Stimulated activated CD4-positive, alpha-beta T cell treated with anti-CD3 and anti-CD28 coated beads, Interleukin-4, amount 100 ng/mL, for 4 hours (primary cell): ENCODE measurements around the gene NXPE4.
"Not testable (repeated sequence)": the region's sequence is repeated elsewhere in the genome, so short reads cannot be mapped to it uniquely, and the experiment has no call there.

Source experiments
- DNase-seq, 2 experiments: peaks; one replicate each; pipeline ENCODE4 v3.0.0-alpha.2; 2020

NXPE4 gene

GRCh38 chr11:114595571-114595970 lies at the start of gene NXPE4:
Gene NXPE4 (minus strand): TSS chr11:114595786. CDS start chr11:114594759, 1,027 bp downstream.
- DNase-seq: no peak

- DNase-seq: not testable (repeated sequence)
These were observed 43.9 kb upstream of the NXPE4 start for GRCh38 chr11:114639440-114639839.

DNA sequence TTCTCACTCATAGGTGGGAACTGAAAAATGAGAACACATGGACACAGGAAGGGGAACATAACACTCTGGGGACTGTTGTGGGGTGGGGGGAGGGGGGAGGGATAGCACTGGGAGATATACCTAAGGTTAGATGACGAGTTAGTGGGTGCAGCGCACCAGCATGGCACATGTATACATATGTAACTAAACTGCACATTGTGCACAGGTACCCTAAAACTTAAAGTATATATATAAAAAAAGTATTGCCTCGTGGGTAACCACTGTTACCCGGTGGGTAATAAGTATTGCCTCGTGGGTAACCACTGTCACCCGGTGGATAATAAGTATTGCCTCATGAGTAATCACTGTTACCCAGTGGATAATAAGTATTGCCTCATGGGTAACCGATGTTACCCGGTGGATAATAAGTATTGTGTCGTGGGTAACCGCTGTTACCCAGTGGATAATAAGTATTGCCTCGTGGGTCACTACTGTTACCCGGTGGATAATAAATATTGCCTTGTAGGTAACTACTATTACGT lies 35.9 kb upstream of the NXPE4 start:
- DNase-seq: not testable (repeated sequence)

DNA sequence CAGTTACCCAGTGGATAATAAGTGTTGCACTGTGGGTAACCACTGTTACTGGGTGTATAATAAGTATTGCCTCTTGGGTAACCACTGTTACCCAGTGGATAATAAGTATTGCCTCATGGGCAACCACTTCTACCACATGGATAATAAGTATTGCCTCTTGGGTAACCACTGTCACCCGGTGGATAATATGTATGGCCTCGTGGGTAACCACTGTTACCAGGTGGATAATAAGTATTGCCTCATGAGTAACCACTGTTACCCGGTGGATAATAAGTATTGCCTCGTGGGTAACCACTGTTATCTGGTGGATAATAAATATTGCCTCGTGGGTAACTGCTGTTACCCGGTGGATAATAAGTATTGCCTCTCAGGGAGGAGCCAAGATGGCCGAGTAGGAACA lies 29.7 kb upstream of the NXPE4 start:
- no peak for DNase-seq

DNA sequence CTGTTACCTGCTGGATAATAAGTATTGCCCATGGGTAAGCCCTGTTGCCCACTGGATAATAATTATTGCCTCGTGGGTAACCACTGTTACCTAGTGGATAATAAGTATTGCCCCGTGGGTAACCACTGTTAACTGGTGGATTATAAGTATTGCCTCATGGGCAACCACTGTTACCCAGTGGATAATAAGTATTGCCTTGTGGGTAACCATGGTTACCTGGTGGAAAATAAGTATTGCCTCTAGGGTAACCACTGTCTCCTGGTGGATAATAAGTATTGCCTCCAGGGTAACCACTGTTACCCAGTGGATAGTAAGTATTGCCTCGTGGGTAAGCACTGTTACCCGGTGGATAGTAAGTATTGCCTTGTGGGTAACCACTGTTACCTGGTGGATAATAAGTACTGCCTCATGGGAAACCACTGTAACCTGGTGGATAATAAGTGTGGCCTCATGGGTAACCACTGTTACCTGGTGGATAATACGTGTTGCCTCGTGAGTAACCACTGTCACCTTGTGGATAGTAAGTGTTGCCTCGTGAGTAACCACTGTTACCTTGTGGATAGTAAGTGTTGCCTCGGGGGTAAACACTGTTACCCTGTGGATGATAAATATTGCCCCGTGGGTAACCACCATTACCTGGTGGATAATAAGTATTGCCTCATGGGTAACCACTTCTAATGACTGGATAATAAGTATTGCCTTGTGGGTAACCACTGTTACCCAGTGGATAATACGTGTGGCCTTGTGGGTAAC lies 29.0 kb upstream of the NXPE4 start:
- DNase-seq: no peak

DNA sequence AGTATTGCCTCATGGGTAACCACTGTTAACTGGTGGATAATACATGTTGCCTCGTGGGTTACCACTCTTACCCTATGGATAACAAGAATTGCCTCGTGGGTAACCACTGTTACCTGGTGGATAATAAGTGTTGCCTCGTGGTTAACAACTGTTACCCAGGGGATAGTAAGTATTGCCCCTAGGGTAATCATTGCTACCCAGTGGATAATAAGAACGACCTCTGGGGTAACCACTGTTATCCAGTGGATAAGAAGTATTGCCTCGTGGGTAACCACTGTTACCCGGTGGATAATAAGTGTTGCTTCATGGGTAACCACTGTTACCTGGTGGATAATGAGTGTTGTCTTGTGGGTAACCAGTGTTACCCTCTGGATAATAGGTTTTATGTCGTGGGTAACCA lies 28.1 kb upstream of the NXPE4 start:
- DNase-seq: no peak

GRCh38 chr11:114622858-114623257 lies 27.3 kb upstream of the NXPE4 start:
- no peak for DNase-seq

DNA sequence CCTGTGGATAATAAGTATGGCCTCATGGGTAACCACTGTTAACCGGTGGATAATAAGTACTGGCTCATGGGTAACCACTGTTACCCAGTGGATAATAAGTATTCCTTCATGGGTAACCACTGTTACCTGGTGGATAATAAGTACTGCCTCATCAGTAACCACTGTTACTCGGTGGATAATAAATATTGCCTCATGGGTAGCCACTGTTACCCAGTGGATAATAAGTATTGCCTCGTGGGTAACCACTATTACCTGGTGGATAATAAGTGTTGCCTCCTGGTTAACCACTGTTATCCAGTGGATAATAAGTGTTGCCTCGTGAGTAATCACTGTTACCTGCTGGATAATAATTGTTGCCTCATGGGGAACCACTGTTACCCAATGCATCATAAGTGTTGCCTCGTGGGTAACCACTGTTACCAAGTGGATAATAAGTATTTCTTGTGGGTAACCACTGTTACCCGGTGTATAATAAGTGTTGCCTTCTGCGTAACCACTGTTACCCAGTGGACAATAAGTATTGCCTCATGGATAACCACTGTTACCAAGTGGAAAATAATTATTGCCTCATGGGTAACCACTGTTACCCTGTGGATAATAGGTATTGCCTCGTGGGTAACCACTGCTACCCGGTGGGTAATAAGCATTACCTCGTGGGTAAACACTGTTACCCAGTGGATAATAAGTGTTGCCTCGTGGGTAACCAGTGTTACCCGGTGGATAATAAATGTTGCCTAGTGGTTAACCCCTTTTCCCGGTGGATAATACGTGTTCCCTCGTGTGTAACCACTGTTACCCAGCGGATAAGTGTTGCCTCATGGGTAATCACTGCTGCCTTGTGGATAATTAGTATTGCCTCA lies 26.6 kb upstream of the NXPE4 start:
- DNase-seq: no peak

DNA sequence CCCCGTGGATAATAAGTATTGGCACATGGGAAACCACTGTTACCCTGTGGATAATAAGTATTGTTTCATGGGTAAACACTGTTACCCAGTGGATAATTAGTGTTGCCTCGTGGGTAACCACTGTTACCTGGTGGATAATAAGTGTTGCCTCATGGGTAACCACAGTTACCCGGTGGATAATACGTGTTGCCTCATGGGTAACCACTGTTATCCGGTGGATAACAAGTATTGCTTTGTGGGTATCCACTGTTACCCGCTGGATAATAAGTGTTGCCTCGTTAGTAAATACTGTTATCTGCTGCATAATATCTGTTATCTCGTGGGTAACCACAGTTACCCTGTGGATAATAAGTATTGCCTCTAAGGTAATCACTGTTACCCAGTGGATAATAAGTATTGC lies 25.5 kb upstream of the NXPE4 start:
- DNase-seq: no peak

GRCh38 chr11:114619659-114620173 lies 24.1 kb upstream of the NXPE4 start:
- DNase-seq: no peak

GRCh38 chr11:114618139-114618538 lies 22.6 kb upstream of the NXPE4 start:
- no peak for DNase-seq

DNA sequence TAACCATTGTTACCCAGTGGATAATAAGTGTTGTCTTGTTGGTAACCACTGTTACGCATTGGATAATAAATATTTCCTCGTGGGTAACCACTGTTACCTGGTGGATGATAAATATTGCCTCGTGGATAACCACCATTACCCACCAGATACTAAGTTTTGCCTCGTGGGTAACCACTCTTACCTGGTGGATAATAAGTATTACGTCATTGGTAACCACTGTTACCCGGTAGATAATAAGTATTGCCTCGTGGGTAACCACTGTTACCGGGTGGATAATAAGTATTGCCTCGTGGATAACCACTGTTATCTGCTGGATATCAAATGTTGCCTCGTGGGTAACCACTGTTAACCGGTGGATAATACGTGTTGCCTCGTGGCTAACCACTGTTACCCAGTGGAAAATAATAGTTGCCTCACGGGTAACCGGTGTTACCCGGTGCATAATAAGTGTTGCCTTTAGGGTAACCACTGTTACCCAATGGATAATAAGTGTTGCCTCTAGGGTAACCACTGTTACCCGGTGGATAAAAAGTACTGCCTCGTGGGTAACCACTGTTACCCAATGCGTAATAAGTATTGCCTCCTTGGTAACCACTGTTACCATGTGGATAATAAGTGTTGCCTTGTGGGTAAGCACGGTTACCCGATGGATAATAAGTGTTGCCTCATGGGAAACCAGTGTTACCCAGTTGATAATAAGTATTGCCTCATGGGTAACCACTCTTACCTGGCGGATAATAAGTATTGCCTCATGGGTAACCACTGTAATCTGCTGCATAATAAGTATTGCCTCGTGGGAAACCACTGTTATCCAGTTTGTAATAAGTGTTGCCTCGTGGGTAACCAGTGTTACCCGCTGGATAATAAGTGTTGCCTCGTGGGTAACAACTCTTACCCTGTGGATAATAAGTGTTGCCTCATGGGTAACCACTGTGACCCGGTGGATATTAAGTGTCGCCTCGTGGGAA lies 21.9 kb upstream of the NXPE4 start:
- DNase-seq: no peak

- no peak for DNase-seq
These were observed 20.9 kb upstream of the NXPE4 start for GRCh38 chr11:114616516-114616915.

GRCh38 chr11:114615448-114616361 lies 20.1 kb upstream of the NXPE4 start:
- no peak for DNase-seq

- DNase-seq: no peak
These were observed 18.6 kb upstream of the NXPE4 start for GRCh38 chr11:114614127-114614720.

- DNase-seq: not testable (repeated sequence)
These were observed 17.5 kb upstream of the NXPE4 start for GRCh38 chr11:114613094-114613493.

DNA sequence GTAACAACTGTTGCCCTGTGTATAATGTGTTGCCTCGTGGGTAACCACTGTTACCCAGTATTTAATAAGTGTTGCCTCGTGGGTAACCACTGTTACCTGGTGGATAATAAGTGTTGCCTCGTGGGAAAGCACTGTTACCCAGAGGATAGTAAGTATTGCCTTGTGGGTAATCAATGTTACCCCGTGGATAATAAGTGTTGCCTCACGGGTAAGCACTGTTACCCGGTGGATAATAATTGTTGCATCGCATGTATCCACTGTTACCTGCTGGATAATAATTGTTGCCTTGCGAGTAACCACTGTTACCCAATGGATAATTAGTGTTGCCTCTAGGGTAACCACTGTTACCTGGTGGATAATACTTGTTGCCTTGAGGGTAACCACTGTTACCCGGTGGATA lies 17.1 kb upstream of the NXPE4 start:
- DNase-seq: no peak

- not testable (repeated sequence) for DNase-seq
These were observed 16.6 kb upstream of the NXPE4 start for GRCh38 chr11:114612199-114612598.

GRCh38 chr11:114610984-114611944 lies 15.7 kb upstream of the NXPE4 start:
- DNase-seq: no peak

DNA sequence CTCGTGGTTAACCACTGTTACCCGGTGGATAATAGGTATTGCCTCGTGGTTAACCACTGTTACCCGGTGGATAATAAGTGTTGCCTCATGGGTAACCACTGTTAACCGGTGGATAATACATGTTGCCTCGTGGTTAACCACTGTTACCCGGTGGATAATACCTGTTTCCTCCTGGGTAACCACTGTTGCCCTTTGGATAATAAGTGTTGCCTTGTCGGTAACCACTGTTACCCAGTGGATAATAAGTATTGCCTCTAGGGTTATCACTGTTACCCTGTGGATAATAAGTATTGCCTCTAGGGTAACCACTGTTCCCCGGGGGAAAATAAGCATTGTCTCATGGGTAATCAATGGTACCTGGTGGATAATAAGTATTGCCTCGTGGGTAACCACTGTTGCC lies 15.0 kb upstream of the NXPE4 start:
- no peak for DNase-seq
